ENCODE data around the gene NLN. TPM values are rescaled to one million over a fixed set of nuclear protein-coding genes. Genes with fewer than 3 reads are reported as not detected.

Gene NLN
- total RNA-seq, 6 donors from 2014 or later: 4.2 to 20.8 (median 13.1) TPM

DNA sequence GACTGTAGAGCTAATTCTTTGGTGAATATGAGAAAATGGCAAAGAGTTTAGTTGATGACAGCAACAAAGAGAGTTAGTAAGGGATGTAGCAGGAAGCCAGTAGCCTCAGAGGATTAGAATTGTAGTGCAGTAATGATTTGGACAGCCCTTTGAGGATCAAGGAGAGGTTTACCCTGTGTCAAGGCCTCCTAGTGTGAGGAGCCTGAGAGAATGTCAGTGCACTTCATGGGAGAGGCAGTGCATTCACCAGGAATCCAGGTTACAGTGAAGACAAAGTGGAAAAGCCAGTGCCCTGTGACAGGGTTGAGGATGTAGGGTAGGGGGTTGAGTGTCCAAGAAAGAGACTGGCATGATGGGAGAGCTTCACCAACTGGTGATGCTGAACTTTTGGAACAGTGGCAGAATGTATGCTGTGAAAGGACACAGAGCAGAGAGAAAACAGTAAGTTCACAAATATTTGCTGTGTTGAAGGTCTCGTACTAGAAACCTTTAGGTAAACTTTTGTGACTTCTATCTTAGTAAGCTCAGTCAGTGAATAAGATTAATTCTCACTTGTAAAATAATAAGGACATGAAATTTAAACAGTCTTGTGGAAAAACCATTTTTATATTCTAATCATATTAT is 27.3 kb downstream of the NLN start:
- no peak for TF ChIP-seq POLR2A (IDR thresholded peaks at IDR 0.05)
- TF ChIP-seq EP300 (IDR thresholded peaks at IDR 0.05): no peak
- TF ChIP-seq, protein P1, sequence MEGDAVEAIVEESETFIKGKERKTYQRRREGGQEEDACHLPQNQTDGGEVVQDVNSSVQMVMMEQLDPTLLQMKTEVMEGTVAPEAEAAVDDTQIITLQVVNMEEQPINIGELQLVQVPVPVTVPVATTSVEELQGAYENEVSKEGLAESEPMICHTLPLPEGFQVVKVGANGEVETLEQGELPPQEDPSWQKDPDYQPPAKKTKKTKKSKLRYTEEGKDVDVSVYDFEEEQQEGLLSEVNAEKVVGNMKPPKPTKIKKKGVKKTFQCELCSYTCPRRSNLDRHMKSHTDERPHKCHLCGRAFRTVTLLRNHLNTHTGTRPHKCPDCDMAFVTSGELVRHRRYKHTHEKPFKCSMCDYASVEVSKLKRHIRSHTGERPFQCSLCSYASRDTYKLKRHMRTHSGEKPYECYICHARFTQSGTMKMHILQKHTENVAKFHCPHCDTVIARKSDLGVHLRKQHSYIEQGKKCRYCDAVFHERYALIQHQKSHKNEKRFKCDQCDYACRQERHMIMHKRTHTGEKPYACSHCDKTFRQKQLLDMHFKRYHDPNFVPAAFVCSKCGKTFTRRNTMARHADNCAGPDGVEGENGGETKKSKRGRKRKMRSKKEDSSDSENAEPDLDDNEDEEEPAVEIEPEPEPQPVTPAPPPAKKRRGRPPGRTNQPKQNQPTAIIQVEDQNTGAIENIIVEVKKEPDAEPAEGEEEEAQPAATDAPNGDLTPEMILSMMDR (IDR thresholded peaks at IDR 0.05): no peak
- no peak for TF ChIP-seq POLR2AphosphoS5 (IDR thresholded peaks at IDR 0.05)
- no peaks in the 10 kb centered on the region for H3K9me3 ChIP-seq
- no peaks in the 10 kb centered on the region for H3K4me1 ChIP-seq
- ATAC-seq (ENCODE audit: low FRiP score in 2 of 2) (no peak), DNase-seq (no peak)
- H3K27me3 ChIP-seq: no peaks in the 10 kb centered on the region
- no peak overlapping the region for H3K4me3 ChIP-seq
- 85 to 100% methylated on average over 1 of the region's 1 CpG for WGBS, 2 donors
- no peak overlapping the region for H3K27ac ChIP-seq
- no peaks in the 10 kb centered on the region for H3K36me3 ChIP-seq

DNA sequence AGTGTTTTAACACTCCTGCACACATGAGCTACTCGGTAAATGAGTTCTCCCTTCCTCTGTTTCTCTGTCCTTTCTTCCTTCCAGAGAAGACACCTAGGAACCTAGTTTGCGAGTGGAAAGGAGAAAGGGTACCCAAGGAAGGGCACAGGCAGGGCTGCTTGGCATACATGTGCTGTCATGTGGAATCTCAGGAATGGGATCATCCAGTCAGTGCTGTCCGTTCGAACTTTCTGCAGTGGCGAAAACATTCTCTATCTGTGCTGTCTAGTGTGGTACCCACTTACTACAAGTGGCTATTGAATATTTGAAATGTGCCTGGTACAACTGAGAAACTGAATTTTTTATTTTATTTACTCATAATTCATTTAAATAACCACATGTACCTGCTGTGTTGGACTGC is 28.0 kb downstream of the NLN start:
- H3K27me3 ChIP-seq: no peaks in the 10 kb centered on the region
- ATAC-seq (ENCODE audit: low FRiP score in 2 of 2) (no peak), DNase-seq (no peak)
- H3K9me3 ChIP-seq: no peaks in the 10 kb centered on the region
- no peaks in the 10 kb centered on the region for H3K36me3 ChIP-seq
- 71 to 82% methylated on average over 5 of the region's 5 CpGs for WGBS, 2 donors
- no peaks in the 10 kb centered on the region for H3K4me1 ChIP-seq
- TF ChIP-seq POLR2A (IDR thresholded peaks at IDR 0.05): no peak
- TF ChIP-seq, protein P1 (IDR thresholded peaks at IDR 0.05): no peak
- TF ChIP-seq EP300 (IDR thresholded peaks at IDR 0.05): no peak
- TF ChIP-seq POLR2AphosphoS5 (IDR thresholded peaks at IDR 0.05): no peak
- no peak overlapping the region for H3K4me3 ChIP-seq
- no peak overlapping the region for H3K27ac ChIP-seq

DNA sequence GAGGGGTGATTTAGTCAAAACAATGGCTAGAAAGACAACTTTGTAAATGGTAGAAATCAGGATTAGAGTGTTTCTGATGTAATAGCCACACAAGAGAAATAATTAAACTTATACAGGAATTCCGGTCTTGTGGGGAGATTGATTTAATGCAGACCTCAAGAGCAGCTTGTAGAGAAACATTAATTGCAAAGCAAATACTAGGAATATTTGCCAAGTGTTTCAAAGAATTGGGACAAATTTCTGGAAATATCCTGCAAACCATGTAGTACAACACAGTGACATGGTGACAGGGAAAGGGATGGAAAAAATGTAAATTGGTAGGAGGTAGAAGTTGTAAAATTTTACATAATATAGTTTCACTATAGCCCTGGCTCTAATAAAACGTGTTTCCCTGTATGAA is 28.9 kb downstream of the NLN start:
- DNase-seq (no peak), ATAC-seq (ENCODE audit: low FRiP score in 2 of 2) (no peak)
- Histone ChIP-seq H3K4me1 (no peaks in the 10 kb centered on the region), H3K4me3 (no peak overlapping the region), H3K27ac (no peak overlapping the region), H3K27me3 (no peaks in the 10 kb centered on the region), H3K9me3 (no peaks in the 10 kb centered on the region), H3K36me3 (no peaks in the 10 kb centered on the region)
- TF ChIP-seq POLR2AphosphoS5 (IDR thresholded peaks at IDR 0.05) (no peak), EP300 (IDR thresholded peaks at IDR 0.05) (no peak)
- TF ChIP-seq, protein P1 (IDR thresholded peaks at IDR 0.05): no peak
- 58 to 62% methylated on average over 2 of the region's 2 CpGs for WGBS, 2 donors

DNA sequence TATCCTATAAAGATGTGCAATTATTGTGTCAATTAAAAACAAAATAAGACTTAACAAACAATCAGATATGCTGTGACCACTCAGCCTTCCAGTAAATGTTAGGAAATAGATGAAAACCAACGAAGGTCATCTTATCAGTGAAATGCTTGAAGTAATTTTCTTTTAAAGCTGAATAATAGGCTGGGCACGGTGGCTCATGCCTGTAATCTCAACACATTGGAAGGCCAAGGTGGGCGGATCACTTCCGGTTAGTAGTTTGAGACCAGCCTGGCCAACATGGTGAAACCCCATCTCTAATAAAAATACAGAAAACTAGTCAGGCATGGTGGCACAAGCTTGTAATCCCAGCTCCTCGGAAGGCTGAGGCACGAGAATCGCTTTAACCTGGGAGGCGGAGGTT is 31.2 kb downstream of the NLN start:
- TF ChIP-seq POLR2AphosphoS5 (IDR thresholded peaks at IDR 0.05): no peak
- no peak for TF ChIP-seq POLR2A (IDR thresholded peaks at IDR 0.05)
- TF ChIP-seq, protein P1 (IDR thresholded peaks at IDR 0.05): no peak
- no peak for TF ChIP-seq EP300 (IDR thresholded peaks at IDR 0.05)
- WGBS, 2 donors: 78 to 91% methylated on average over 8 of the region's 8 CpGs
- no peaks in the 10 kb centered on the region for H3K9me3 ChIP-seq
- H3K27me3 ChIP-seq: no peaks in the 10 kb centered on the region
- ATAC-seq (ENCODE audit: low FRiP score in 2 of 2): no peak
- no peak for DNase-seq
- no peak overlapping the region for H3K4me3 ChIP-seq
- H3K27ac ChIP-seq: no peak overlapping the region
- H3K36me3 ChIP-seq: no peaks in the 10 kb centered on the region
- no peaks in the 10 kb centered on the region for H3K4me1 ChIP-seq

DNA sequence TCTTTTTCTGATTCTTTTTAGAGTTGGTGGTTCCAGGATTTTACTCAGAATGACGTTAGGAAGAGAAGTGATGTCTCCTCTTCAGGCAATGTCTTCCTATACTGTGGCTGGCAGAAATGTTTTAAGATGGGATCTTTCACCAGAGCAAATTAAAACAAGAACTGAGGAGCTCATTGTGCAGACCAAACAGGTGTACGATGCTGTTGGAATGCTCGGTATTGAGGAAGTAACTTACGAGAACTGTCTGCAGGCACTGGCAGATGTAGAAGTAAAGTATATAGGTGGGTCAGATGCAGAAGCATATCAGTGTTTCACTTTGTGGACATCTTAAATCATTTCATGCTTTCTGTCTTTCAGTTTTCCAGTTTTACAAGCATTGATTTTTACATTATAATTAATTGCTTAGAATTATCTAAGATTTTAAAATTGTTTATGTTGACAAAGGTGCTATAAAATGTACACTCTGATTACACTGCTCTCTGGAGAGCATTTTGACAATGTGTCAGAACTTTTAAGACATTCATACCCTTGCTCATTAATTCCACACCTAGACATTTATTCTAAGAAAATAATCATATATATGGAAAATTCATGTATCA is 36.6 kb downstream of the NLN start:
- WGBS, 2 donors: 69 to 79% methylated on average over 4 of the region's 4 CpGs

More for the DNA sequence above, 36.6 kb downstream of the NLN start:
- no peak for ATAC-seq (ENCODE audit: low FRiP score in 2 of 2)
- Histone ChIP-seq H3K27ac (no peak overlapping the region), H3K36me3 (no peaks in the 10 kb centered on the region), H3K4me3 (no peak overlapping the region), H3K9me3 (no peaks in the 10 kb centered on the region), H3K4me1 (peaks cover 0 to 9% (median 4%) of the 10 kb centered on the region in 4 donors), H3K27me3 (no peaks in the 10 kb centered on the region)
- DNase-seq: no peak
- TF ChIP-seq POLR2AphosphoS5 (IDR thresholded peaks at IDR 0.05) (no peak), EP300 (IDR thresholded peaks at IDR 0.05) (no peak), POLR2A (IDR thresholded peaks at IDR 0.05) (no peak)
- TF ChIP-seq, protein P1 (IDR thresholded peaks at IDR 0.05): no peak
